Muscle of back (tissue), 11 donors: ENCODE measurements around the gene LDLRAD2. TPM values are rescaled to one million over a fixed set of nuclear protein-coding genes. Genes with fewer than 3 reads are reported as not detected.
"Not testable (repeated sequence)": the region's sequence is repeated elsewhere in the genome, so short reads cannot be mapped to it uniquely, and the experiment has no call there.

ENCODE experiments used
- DNase-seq, 3 donors: peaks; one replicate each; pipeline versions ENCODE4 v3.0.0 to v3.0.0-alpha.2; 2013
- polyA plus RNA-seq, 10 donors: library from polyadenylated mRNA; unstranded; fragments of 120-200 nt; gene quantifications; one replicate each; pipeline ENCODE4 v1.2.1, GENCODE V29; 2013; ENCODE audit not compliant: insufficient read length in 10 of 10

The LDLRAD2 gene
- polyA plus RNA-seq, 10 donors = 3.7 to 8.9 (median 6.3) TPM

DNA sequence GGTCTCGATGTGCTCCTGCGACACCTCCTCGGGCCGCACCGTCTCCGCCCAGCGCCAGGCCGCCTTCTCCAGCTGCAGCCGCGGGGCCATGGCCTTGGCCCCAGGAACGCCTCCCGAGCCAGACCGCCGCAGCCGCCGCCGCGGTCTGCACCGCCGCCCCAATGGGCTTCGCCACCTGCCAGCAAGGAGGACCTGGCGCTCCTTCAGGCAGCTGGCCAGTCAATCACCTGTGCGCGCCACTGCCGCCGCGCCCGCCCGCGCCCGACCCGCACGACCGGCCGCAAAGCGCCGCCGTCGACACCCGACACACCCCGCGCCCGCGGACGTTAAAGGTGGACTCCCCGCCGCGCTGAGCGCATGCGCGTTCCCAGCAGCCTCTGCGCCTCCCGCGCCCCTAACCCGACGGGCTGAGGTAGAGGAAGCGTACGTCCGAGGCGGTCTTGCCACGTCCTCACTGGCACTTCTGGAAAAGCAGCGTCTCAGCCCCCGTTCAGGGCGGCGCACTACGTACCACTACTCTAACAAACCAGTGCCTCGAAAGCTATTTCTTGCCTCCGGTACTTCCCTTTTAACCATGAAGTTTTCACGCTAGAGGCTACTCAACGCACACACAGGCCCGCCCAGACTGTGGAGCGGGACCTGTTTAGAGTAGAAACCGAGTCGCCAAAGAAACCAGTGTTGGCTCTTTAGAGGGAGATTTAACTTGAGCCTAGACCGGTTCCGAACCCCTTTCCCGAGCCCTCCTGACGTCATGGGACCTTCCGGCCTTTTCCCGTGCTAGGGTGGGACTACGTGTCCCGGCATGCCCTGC, 29.0 kb upstream of the LDLRAD2 start, which contains the start of gene USP48:
Gene USP48, minus strand, starts transcription at position 282 of the 811 bp plus-strand sequence. Its CDS starts 192 bp downstream, at position 90.
- DNase-seq = peak; percentile 97 to 99 (median 98)

DNA sequence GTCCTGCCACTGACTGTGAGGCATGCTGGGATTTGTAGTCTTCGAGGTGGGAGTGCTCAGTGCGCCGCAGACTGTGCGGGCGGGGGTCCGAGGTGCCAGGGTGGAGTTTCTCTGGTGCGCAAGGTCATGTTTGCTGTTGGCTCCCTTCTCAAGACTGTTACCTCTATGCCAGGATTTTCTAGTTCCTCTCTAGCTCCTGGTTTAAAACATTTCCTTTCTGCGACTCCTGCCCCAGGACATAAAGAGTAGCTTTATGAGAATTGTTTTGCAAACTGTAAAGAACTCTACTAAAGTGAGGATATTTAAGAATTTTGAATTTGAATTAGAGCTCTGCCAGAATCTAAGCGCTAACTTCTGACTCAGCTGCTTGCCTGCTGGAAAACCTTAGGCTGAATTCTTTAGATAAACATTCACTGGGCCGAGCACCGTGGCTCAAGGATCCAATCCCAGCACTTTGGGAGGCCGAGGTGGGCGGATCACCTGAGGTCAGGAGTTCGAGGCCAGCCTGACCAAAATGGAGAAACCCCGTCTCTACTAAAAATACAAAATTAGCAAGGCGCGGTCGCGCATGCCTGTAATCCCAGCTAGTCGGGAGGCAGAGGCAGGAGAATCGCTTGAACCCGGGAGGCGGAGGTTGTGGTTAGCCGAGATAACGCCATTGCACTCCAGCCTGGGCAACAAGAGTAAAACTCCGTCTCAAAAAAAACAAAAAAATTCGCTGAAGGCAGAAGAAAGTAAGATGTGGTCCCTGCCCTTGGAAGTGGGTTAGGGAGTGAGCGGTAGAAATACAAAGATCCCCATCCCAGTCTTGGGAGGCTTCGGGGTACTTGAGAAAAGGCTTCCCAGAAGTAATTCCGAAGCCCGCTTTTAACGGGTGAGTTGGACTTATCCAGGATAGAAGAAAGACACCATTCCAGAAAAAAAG, 28.1 kb upstream of the LDLRAD2 start:
- DNase-seq = no peak

DNA sequence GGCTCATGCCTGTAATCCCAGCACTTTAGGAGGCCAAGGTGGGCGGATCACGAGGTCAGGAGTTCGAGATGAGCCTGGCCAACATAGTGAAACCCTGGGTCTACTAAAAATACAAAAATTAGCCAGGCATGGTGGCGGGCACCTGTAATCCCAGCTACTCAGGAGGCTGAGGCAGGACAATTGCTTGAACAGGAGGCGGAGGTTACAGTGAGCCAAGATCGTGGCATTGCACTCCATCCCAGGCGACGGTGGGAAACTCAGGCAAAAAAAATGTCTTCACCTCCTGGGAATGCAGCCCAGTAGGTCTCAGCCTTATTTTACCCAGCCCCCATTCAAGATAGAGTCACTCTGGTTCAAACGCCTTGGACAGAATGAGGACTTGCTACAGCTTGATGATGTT, 26.3 kb upstream of the LDLRAD2 start:
- not testable (repeated sequence) for DNase-seq

DNA sequence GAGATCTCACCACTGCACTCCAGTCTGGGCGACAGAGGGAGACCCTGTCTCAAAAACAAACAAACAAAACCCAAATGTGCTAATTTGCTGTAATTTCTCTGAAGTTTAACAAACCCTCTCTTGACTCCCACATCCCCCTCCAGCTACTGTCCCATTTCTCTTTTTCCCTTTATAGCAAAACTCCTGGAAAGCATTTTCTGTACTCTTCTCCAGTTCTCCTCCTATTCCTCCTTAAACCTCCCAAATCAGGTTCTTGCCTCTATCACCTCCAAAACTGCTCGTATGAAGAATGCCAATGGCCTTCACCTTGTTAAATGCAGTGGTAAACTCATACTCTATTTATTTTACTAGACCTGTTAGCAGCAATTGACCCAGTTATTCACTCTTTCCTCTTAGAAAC, 25.4 kb upstream of the LDLRAD2 start:
- DNase-seq = no peak

DNA sequence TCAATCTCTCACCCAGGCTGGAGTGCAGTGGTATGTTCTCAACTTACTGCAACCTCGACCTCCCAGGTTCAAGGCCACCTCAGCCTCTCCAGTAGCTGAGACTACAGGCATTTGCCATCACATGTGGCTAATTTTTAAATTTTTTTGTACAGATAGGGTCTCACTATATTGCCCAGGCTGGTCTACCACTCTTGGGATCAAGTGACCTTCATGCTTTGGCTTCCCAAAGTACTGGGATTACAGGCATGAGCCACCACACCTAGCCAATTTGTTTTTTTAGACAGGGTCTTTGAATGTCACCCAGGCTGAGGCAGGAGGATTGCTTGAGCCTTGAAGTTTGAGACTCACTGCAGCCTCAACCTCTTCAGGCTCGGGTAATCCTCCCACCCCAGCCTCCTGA, 19.0 kb upstream of the LDLRAD2 start:
- no peak for DNase-seq

DNA sequence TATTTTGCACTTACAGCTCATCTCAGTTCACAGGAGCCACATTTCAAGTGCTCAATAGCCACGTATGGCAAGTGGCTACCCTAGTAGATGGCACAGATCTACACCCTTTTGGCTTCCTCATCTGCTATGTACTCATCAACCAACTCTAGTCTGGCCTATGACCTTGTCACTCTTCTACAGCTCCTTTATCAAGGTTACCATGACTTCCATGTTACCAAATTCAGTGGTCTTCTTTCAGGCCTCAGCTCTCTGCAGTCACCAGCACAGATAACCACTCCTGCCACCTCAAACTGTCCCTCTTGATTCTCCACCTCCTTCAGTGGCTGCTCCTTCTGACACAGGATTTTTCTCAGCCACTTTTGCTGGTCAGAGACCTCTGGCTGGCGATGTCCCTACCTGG, 17.4 kb upstream of the LDLRAD2 start:
- DNase-seq = no peak

DNA sequence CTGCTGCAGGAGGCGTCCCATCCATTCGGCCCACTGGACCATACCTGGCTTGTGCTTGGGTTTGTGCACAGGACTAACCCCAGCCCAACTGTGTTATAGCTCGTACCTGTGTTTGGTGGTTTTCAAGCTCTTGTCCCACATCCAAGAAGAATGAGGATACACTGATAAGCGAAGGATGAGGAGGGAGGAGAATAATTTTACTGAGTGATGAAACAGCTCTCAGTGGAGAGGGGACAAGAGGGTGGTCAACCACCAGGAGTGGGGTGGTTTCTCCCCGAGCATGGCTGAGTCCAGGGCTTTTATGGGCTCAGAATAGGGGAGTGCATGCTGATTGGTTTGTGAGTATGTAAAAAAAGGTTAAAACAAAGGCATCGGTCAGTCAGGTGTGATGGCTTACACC, 17.0 kb upstream of the LDLRAD2 start:
- DNase-seq = no peak

DNA sequence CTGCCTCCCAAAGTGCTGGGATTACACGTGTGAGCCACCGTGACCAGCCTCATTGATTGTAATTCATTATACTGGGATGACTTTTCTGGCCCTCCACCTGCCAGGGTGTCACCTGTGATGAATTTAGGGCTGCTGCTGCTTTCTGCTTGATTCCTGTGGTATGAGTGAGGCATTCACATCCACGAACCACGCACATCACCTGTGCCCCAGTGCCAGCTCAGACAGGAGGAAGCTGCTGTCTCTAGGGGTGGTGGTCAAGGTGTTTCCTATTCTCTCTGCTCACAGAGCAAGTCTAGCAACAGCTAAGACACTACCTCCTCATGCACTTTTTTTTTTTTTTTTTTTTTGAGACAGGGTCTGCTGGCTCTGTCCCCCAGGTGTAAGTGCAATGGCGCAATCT, 12.3 kb upstream of the LDLRAD2 start:
- DNase-seq = no peak

DNA sequence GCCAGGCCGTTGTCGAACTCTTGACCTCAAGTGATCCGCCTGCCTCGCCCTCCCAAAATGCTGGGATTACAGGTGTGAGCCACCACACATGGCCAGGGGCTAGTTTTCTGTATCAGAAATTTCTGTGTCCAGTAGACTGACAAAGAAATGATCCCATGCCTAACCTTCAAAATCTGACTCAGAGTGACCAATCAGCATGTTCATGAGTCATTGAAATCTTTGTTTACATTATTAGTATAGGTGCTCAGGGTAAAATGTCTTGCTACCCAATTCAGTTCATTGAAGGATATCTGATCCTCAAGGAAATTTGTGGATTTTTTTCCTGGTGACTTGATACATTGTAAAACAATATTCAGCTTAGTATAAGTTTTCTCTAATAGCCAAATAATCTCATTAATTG, 11.0 kb upstream of the LDLRAD2 start:
- DNase-seq = no peak

DNA sequence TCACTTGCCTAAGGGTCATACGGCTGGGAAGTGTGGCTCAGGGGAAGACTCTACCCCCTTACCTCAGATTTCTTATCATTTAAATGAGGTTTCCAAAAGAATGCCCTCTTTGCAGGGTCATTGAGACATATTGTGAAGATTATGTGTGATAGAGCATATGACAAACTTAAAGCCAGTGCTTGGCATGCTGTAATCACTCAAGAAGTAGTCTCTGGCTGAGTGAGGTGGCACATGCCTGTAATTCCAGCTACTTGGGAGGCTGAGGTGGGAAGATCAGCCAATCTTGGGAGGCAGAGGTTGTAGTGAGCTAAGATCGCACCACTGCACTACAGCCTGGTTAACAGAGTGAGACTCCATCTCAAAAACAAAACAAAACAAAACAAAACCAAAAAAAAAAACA, 7.5 kb upstream of the LDLRAD2 start:
- DNase-seq = no peak

DNA sequence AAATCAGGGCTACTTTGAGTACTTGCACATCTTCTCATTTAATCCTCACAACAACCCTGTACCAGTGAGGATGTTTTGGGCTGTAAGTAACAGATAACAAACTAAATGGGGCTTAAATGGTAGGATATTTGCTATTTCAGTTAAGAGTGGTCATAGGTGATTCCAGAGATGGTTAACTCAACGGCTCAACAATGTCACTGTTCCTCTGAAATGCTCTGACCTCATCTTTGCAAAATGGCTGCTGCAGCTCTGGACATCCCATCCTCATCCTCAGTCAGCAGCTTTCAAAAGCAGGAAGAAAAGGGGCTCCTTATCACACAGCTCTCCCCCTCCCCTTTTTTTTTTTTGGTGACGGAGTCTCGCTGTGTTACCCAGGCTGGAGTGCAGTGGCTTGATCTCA, 1.5 kb downstream of the LDLRAD2 start:
- no peak for DNase-seq

DNA sequence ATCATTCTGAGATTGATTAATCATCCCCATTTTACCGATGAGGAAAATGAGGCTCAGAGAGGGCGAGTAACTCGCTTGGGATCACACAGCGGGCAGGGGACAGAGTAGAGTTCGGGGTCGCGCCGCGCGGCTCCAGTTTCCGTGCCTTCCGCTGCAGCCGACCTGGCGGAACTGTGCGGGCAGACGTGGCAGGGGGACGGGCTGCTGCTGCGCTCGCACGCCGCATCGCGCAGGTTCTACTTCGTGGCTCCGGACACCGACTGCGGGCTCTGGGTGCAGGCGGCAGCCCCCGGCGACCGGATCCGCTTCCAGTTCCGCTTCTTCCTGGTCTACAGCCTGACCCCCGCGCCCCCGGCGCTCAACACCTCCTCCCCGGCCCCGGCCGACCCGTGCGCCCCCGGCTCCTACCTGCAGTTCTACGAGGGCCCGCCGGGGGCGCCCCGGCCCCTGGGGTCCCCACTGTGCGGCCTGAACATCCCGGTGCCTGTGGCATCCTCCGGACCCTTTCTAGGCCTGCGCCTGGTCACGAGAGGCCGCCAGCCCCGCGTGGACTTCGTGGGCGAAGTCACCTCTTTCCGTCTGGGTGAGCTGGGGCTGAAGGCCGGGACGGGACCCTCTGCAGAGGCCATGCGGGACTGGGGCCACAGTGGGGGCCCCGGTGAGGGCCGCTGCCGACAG, 2.3 kb downstream of the LDLRAD2 start:
- DNase-seq = peak in 2 of 3 donors; percentile 34 to 74

DNA sequence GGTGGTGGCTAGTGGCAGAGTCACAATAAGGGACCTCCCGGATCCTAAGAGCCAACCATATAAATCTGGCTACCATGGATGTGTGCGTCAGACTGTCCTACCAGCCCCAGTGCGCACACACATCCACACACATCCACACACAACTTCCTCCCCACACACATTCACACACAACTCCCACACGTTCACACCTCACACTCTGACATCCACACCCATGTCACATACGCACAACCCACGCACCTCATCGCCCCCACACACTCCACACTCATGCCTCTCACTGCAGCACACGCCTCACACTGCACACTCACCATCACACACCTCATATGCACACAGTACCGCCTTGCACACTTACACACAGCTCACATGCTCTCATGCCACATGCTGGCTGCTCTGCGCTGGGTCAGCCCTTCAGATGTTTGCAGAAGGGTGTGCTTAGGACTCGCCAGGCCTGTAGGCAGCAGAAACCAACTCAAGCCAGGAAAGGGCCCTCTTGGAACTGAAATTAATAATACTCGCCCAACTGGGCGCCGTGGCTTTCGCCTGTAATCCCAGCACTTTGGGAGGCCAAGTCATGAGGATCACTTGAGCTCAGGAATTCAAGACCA, 3.0 kb downstream of the LDLRAD2 start:
- peak in 1 of 3 donors; percentile 37 for DNase-seq

DNA sequence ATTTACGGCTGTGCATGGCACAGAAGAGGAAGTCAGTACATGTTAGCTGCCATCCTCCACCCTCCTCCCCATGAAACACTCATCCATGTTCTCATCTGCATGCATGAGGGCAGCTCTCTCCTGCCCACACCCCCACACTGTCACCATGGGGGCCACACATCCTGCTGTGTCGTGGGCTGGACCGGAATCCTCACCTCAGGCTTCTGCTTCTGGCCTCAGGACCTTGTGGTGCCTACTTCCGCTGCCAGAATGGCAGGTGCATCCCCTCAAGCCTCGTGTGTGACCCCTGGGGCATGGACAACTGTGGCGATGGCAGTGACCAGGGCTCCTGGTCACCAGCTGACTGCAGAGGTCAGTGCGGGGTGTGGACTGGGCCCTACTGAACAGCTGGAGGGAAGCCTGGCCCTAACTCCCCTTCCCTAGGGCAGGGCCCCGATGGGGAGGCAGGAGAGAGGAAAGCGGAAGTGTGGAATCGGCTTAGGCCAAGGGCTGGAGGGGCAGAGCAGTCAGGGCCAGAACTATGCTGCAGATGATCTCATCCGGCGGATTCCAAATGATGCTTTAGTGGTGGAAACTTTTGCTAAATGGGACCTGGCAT, 3.8 kb downstream of the LDLRAD2 start:
- DNase-seq = peak in 2 of 3 donors; percentile 61 to 76

DNA sequence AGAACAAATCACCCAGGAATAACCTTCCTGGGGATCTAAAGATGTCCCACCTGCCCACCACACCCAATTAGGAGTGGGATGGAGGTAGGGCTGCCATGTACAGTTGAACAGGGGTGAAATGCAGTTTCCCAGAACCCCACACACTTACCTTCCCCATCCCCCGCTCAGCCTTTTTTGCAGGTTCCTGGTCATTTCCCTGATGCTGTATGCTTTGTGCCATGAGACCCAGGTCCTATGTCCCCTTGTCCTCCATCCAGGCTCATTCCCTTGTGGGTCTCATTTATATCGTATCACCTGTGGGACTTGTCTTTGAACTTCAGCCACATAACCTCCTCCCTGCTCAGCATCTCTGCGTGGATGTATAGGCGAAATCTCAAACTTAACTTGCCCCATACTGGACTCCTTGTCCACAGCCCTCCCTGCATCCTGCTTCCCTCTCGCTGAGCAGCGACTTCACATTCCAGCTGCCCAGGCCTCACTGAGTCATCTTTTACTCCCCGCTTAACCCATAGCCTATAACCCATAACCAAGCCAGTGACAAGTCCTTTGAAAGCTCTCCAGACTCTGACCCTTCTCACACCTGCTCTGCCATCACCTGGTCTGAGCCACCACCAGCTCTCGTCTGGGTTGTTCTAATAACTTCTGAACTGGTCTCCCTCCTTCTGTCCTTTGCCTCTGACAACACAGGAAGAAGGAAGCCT, 4.7 kb downstream of the LDLRAD2 start:
- no peak for DNase-seq

DNA sequence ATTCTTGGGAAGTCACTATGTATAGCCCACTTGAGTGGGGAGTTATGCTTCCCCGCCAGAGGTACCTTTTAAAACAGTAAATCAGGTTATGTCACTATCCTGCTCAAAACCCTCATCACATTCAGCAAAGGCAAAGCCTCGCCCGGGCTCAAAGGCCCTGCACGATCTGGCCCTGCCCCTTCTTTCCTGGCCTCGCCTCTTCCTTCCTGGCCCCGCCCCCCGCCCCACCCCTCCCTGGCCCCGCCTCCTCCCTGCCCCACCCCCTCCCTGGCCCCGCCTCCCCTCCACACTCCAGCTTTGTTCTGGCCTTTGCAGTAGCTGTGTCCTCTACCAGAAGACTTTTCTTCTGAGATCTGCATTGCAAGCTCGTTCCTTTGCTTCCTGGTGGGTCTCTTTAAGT, 6.6 kb downstream of the LDLRAD2 start:
- no peak for DNase-seq

DNA sequence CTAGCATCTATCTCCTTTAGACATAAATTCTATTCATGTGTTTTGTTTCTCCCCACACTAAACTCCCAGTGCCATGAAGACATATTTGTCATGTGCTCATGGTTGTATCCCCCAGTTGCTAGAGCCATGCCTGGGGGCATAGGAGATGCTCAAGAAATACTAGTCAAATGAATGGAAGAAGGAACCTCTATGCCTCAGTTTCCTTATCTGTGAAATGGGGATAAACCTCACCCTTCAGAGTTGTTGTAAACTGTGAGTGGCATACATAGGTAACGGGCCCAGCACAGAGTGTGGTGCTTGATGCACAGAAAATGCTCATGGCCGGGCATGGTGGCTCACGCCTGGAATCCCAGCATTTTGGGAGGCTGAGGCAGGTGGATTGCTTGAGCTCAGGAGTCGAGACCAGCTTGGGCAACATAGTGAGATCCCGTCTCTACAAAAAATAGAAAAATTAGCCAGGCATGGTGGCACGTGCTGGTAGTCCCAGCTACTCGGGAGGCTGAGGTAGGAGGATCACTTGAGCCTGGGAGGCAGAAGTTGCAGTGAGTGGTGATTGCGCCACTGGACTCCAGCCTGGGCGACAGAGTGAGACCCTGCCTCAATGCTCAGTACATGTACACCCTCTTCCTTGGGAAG, 8.7 kb downstream of the LDLRAD2 start:
- DNase-seq = no peak

DNA sequence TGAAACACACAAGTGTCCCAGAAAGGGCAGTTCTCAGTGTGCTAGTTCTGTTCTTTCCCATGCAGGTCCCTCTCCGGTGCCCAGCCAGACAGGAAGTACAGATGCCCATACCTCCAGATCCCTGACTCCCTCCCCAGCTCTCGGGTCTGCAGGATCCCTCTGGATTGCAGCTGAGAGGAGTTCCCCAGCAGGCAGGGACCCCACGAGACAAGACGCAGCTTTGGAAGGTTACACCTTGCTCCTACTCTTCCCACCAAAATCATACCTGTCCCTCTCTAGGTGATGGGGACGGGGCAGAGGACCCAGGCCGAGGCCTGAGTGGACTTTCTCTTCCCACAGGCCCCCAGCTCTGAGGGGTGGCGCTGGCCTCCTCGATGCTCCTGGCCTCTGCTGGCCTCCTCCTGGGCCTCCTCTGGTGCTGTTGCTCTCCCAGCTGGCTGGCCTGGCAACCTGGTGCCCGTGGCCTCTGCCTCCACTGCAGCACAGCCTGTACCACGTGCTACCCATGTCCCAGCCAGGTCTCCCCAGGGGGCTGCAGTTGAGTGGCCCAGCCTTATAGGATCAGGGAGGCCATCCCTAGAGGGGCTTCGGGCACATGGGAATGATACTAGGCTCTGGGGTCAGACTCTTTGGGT, 9.4 kb downstream of the LDLRAD2 start:
- no peak for DNase-seq

DNA sequence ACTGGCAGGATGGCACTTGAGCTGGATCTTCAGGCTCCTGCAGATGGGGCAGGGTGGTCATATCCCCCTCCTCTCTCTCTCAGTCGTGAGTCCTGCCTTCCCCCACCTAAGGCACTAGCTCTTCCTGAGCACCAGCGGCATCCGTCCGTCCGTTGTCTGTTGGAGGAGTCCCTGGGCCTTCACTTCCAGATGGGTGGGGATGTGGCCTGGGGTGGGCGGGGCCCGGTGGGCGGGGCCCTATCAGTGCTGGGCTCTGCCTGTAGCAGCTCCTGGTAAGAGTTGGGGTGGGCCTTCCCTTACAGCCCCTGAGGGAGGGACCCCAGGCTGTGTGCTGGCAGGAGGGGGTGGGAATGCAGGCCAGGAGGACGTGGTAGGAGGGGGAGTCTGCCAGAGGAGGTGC, 10.3 kb downstream of the LDLRAD2 start:
- peak in 1 of 3 donors; percentile 39 for DNase-seq
